Measurements from ENCODE around the gene CHD6.

DNA sequence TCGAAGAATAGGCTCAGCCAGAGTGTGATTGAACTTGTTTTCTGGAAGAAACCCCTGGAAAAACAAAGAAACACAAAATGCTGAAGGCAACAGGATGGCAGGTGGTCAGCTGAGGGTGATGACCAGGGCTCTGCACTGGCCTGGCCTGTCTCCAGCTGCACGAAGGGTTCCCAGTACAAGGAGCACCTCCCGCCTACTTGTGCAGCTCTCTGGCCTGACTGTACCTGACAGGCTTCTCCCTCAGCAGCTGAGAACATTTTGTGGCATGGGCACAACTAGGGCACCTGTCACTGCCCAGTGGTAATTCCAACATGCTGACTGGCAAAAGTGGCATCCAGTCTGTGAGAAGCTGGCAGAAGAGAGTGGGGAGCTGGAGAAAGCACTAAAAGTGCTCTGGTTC lies 212.7 kb downstream of the CHD6 start:
- TF ChIP-seq CTCF (conservative IDR thresholded peaks at IDR 0.05), result no peak
- no peak for TF ChIP-seq EZH2 (IDR thresholded peaks at IDR 0.05; ENCODE audit: low read depth)

Data from PC-9 (cell line).